HG03103 (cell line): ENCODE data around the gene TANGO2.

ENCODE experiments used
- ATAC-seq: cut with Tn5 transposase; IDR thresholded peaks from one replicate; pipeline ENCODE4 v1.9.1; 2021; ENCODE audit warnings: low read depth; ENCODE audit not compliant: unreplicated experiment

The TANGO2 gene

GRCh38 chr22:20083157-20083890 lies 62.4 kb downstream of the TANGO2 start:
- ATAC-seq = no peak

- ATAC-seq = no peak
Observed at GRCh38 chr22:20083891-20084546, 63.1 kb downstream of the TANGO2 start.

- ATAC-seq = no peak
Observed at GRCh38 chr22:20084547-20085413, 63.9 kb downstream of the TANGO2 start.

GRCh38 chr22:20085651-20086050 lies 64.7 kb downstream of the TANGO2 start:
- no peak for ATAC-seq

- no peak for ATAC-seq
Observed at GRCh38 chr22:20086101-20086599, 65.2 kb downstream of the TANGO2 start.

- ATAC-seq = no peak
Observed at GRCh38 chr22:20086763-20087162, 65.9 kb downstream of the TANGO2 start.

GRCh38 chr22:20087319-20088262 lies 66.7 kb downstream of the TANGO2 start:
- no peak for ATAC-seq

GRCh38 chr22:20088263-20088648 lies 67.3 kb downstream of the TANGO2 start:
- ATAC-seq = no peak

- ATAC-seq = no peak
Observed at GRCh38 chr22:20089226-20089976, 68.5 kb downstream of the TANGO2 start.

GRCh38 chr22:20089977-20090729 lies 69.2 kb downstream of the TANGO2 start:
- ATAC-seq = no peak

GRCh38 chr22:20090730-20091240 lies 69.9 kb downstream of the TANGO2 start:
- ATAC-seq = no peak

- no peak for ATAC-seq
Observed at GRCh38 chr22:20091690-20092476, 71.0 kb downstream of the TANGO2 start.

GRCh38 chr22:20092477-20092854 lies 71.6 kb downstream of the TANGO2 start:
- no peak for ATAC-seq

GRCh38 chr22:20093418-20094196 lies 72.7 kb downstream of the TANGO2 start:
- ATAC-seq = no peak

GRCh38 chr22:20094197-20094807 lies 73.4 kb downstream of the TANGO2 start:
- ATAC-seq = no peak

GRCh38 chr22:20095521-20095920 lies 74.6 kb downstream of the TANGO2 start:
- no peak for ATAC-seq
